Esophagus (tissue), 2 donors: ENCODE results near the gene TCP11. TPM values are rescaled to one million over a fixed set of nuclear protein-coding genes. Genes with fewer than 3 reads are reported as not detected.

Source experiments
- H3K27ac ChIP-seq, 2 donors: one replicate each; pipeline ENCODE4 v1.5.1; 2013; ENCODE audit warnings: low read depth in 2 of 2, mild to moderate bottlenecking in 2 of 2, inconsistent platforms in 1 of 2, low read length in 1 of 2, moderate library complexity in 1 of 2
- H3K27me3 ChIP-seq, 2 donors: one replicate each; pipeline ENCODE4 v1.6.1; 2013; ENCODE audit warnings: low read length in 2 of 2, control low read depth in 1 of 2, mild to moderate bottlenecking in 1 of 2; ENCODE audit not compliant: insufficient read depth in 2 of 2, control insufficient read depth in 1 of 2
- H3K36me3 ChIP-seq, 2 donors: one replicate each; pipeline ENCODE4 v1.6.1; 2013; ENCODE audit warnings: low read length in 1 of 2; ENCODE audit not compliant: control insufficient read depth in 2 of 2, insufficient read depth in 2 of 2
- H3K4me1 ChIP-seq, 2 donors: one replicate each; pipeline ENCODE4 v1.6.1; 2013; ENCODE audit warnings: low read length in 1 of 2; ENCODE audit not compliant: control insufficient read depth in 2 of 2, insufficient read depth in 2 of 2
- H3K4me3 ChIP-seq, 2 donors: one replicate each; pipeline ENCODE4 v1.5.1; 2013; ENCODE audit warnings: low read length in 2 of 2, mild to moderate bottlenecking in 2 of 2, low read depth in 1 of 2, moderate library complexity in 1 of 2
- H3K9me3 ChIP-seq, 2 donors: one replicate each; pipeline ENCODE4 v1.6.1; 2013; ENCODE audit warnings: mild to moderate bottlenecking in 2 of 2, low read depth in 1 of 2, low read length in 1 of 2, moderate library complexity in 1 of 2; ENCODE audit not compliant: control insufficient read depth in 2 of 2, insufficient read depth in 1 of 2
- WGBS, 2 donors: extraction: QIAGEN DNeasy Blood & Tissue Kit; methylation state at CpG; one replicate each; pipeline ENCODE4 v1.1.7; 2013; 5-methylcytosine and 5-hydroxymethylcytosine counted together
- polyA plus RNA-seq, 2 donors: library from polyadenylated mRNA; stranded (reverse); fragments of 200-250 nt; gene quantifications; one replicate each; pipeline ENCODE4 v1.2.3, GENCODE V29; 2013
- donor health status: healthy with polysubstance abuse.
- donor health status: Bipolar disorder and iron deficiency.

Gene TCP11
- polyA plus RNA-seq, result under 1 TPM in 1 of 2 donors, not detected in 1; 0.02 TPM

- H3K4me1 ChIP-seq, result peaks cover 0 to 5% of the 10 kb centered on the region in 2 donors
- no peaks in the 10 kb centered on the region for H3K27me3 ChIP-seq
- no peaks in the 10 kb centered on the region for H3K36me3 ChIP-seq
- 23 to 27% methylated on average over 56 to 69 of the region's 69 CpGs for WGBS, 2 donors
- peak within 1 kb of the TSS; percentile 16 to 27 for H3K4me3 ChIP-seq
- no peak within 1 kb of the TSS for H3K27ac ChIP-seq
- H3K9me3 ChIP-seq, result no peaks in the 10 kb centered on the region
Observed at GRCh38 chr6:35141007-35141655, at the start of gene TCP11. TSS of gene TCP11 (minus strand) at chr6:35141339. CDS start at chr6:35140870, 469 bp downstream.

- H3K9me3 ChIP-seq, result no peaks in the 10 kb centered on the region
- no peaks in the 10 kb centered on the region for H3K36me3 ChIP-seq
- H3K4me1 ChIP-seq, result peaks cover 0 to 6% of the 10 kb centered on the region in 2 donors
- H3K4me3 ChIP-seq, result no peak overlapping the region
- no peaks in the 10 kb centered on the region for H3K27me3 ChIP-seq
- H3K27ac ChIP-seq, result no peak overlapping the region
Observed at GRCh38 chr6:35190306-35190705, 49.2 kb upstream of the TCP11 start.

- Histone ChIP-seq H3K9me3 (no peaks in the 10 kb centered on the region), H3K27me3 (no peaks in the 10 kb centered on the region), H3K4me3 (no peak overlapping the region), H3K27ac (no peak overlapping the region), H3K36me3 (no peaks in the 10 kb centered on the region), H3K4me1 (peaks cover 0 to 6% of the 10 kb centered on the region in 2 donors)
- 59 to 72% methylated on average over 3 of the region's 3 CpGs for WGBS, 2 donors
Observed at GRCh38 chr6:35188886-35189285, 47.7 kb upstream of the TCP11 start.

GRCh38 chr6:35186571-35186970 is 45.4 kb upstream of the TCP11 start:
- H3K27me3 ChIP-seq, result no peaks in the 10 kb centered on the region
- H3K36me3 ChIP-seq, result no peaks in the 10 kb centered on the region
- no peak overlapping the region for H3K4me3 ChIP-seq
- peaks cover 0 to 14% of the 10 kb centered on the region in 2 donors for H3K4me1 ChIP-seq
- H3K9me3 ChIP-seq, result no peaks in the 10 kb centered on the region
- WGBS, 2 donors, result 94 to 98% methylated on average over 2 of the region's 2 CpGs
- no peak overlapping the region for H3K27ac ChIP-seq

- Histone ChIP-seq H3K27ac (no peak overlapping the region), H3K36me3 (no peaks in the 10 kb centered on the region), H3K27me3 (no peaks in the 10 kb centered on the region), H3K9me3 (no peaks in the 10 kb centered on the region), H3K4me1 (peaks cover 0 to 14% of the 10 kb centered on the region in 2 donors), H3K4me3 (no peak overlapping the region)
- 61 to 75% methylated on average over 1 of the region's 1 CpG for WGBS, 2 donors
Observed at GRCh38 chr6:35185971-35186370, 44.8 kb upstream of the TCP11 start.

- Histone ChIP-seq H3K27me3 (no peaks in the 10 kb centered on the region), H3K36me3 (no peaks in the 10 kb centered on the region), H3K4me1 (peaks cover 0 to 14% of the 10 kb centered on the region in 2 donors), H3K9me3 (no peaks in the 10 kb centered on the region), H3K27ac (no peak overlapping the region), H3K4me3 (no peak overlapping the region)
- 28 to 34% methylated on average over 6 of the region's 6 CpGs for WGBS, 2 donors
Observed at GRCh38 chr6:35185302-35185681, 44.2 kb upstream of the TCP11 start.

GRCh38 chr6:35184580-35185301 is 43.6 kb upstream of the TCP11 start:
- Histone ChIP-seq H3K9me3 (no peaks in the 10 kb centered on the region), H3K27me3 (no peaks in the 10 kb centered on the region), H3K4me3 (no peak overlapping the region), H3K27ac (no peak overlapping the region), H3K4me1 (peaks cover 0 to 14% of the 10 kb centered on the region in 2 donors), H3K36me3 (no peaks in the 10 kb centered on the region)
- 49 to 57% methylated on average over 9 of the region's 9 CpGs for WGBS, 2 donors

GRCh38 chr6:35183935-35184334 is 42.8 kb upstream of the TCP11 start:
- no peak overlapping the region for H3K4me3 ChIP-seq
- no peaks in the 10 kb centered on the region for H3K27me3 ChIP-seq
- H3K9me3 ChIP-seq, result no peaks in the 10 kb centered on the region
- peaks cover 0 to 13% of the 10 kb centered on the region in 2 donors for H3K4me1 ChIP-seq
- WGBS, 2 donors, result 83 to 84% methylated on average over 2 of the region's 2 CpGs
- H3K36me3 ChIP-seq, result no peaks in the 10 kb centered on the region
- H3K27ac ChIP-seq, result no peak overlapping the region

- Histone ChIP-seq H3K36me3 (no peaks in the 10 kb centered on the region), H3K27me3 (no peaks in the 10 kb centered on the region), H3K27ac (no peak overlapping the region), H3K4me3 (no peak overlapping the region), H3K9me3 (no peaks in the 10 kb centered on the region), H3K4me1 (peaks cover 0 to 10% of the 10 kb centered on the region in 2 donors)
- 92 to 95% methylated on average over 2 of the region's 2 CpGs for WGBS, 2 donors
Observed at GRCh38 chr6:35183281-35183680, 42.1 kb upstream of the TCP11 start.
